Cerebellar nuclear complex (tissue), 1 donor: ENCODE measurements around the gene DRD2.

ENCODE experiments used
- DNase-seq, 2 experiments: peaks; one replicate each; lab custom pipeline; 2025; lab: John Stamatoyannopoulos, UW

DRD2 gene

DNA sequence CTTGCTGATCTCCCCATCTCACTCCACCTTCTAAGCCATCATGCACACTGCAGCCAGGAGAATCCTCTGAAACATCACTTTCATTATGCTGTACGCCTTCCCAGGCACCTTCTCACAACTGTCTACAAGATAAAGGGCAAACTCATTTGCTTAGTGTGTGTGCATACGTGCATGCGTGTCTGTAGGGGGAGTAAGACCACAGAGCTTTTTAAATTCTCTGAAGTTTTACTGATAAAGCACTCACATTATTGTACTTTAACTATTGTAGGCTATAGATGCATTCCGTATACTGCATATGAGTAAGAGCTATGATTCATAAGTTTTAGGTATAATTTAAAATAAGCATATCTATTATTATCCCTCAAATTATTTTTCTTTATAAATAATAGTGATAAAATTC is 102.9 kb downstream of the DRD2 start:
- no peak for DNase-seq

DNA sequence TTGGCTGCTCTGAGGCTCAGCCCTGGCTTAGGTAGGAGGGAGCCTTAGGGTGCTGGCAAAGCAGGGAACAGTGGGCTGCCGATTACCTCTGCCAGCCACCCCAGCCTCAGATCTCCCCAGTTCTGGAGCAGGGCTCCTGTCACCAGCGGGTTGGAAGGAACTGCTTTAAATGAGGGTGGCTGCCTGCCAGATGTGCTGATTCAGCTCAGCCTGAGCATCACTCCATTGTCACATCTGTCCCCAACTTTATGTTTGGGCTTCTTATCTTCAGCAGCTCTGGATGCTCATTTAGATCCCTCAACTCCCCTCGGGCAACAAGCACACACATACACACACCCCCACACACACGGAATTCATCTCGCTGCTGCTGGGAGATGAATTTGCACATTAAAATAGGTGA is 104.6 kb downstream of the DRD2 start:
- DNase-seq: no peak

DNA sequence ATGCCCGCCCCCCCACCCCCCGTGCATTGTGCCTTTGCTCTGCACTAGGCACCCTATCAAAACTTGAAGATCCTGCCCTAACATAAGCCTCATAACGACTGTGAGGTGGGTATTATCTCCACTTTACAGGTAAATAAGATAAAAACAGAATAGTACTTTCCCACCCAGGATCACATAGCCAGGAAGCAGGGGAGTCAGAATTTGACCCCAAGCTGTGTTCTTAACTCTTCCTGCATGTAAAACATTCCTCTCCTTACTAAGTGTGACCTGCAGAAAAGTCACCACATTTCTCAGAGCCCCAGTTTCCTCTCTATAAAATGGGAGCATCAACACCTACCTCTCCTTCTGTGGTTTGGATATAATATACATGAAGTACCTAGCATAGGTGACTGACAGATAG is 105.8 kb downstream of the DRD2 start:
- no peak for DNase-seq

DNA sequence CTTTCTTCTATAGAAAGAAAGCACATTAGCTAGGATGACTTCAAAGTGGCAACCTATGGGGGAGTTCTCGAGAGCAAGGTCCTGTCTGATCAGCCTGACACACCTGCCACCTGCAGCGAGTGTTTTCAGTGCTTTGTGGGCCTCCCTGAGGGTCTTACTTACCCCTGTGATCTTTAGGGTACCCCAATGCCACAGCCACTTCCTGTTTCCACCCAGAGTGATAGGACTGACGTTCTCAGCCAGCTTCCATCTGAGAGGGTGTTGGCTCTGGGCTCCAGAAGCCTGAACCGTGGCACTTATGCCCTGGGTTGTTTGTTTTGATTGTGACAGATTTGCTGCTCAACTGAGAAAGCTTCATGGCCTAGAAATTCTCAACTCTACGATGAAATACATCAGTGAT is 109.3 kb downstream of the DRD2 start:
- DNase-seq: no peak

DNA sequence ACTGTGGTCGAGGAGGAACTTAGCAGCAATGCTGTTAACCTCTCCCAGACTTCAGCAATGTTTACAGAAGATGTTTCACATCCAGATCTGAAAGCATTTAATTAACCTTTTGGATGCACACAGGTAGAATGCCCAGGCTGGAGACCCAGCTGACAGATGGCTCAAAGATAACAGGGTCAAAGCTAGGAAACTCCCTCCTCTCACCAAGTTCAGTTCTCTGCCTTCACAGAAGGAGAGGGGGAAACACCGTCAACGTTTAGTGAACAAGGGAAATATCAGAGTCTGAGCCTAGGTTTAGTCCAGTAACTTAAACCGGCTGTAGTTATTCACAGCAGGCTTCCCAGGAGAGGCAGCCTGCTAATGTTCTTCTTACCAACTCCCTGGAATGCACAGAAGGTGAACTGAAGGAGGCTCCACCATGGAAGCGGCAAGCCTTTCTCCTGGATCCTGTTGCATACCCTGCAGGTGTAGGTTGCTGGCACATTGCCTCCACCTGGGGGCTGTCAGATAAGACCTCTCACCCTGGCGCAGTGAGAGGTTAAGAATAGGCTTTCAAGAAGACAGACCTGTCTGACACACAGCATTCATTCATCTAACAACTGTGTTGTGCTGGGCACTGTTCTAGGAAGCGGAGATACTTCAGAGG is 111.1 kb downstream of the DRD2 start:
- DNase-seq: no peak

DNA sequence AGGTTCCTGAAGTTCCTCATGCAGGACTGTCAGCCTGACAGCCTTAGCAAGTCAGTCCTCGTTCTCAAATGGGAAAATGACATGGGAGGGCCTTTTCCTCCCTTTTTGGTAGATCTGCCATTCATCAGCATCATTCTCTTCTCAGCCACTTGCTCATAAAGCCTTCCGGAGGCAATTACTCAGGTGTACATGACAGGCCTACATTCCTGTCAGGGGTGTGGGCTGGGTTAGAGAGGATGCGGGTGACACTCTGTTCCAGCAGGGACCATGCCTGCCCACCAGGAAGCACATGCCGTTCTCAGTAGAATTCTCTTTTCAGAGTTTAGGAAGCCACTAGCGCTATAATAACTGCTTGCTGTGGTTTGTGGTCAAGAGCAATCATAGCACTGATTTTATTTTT is 111.8 kb downstream of the DRD2 start:
- no peak for DNase-seq
